Naive thymus-derived CD4-positive, alpha-beta T cell (primary cell): ENCODE data around the gene TM2D3. TPM values are rescaled to one million over a fixed set of nuclear protein-coding genes. Genes with fewer than 3 reads are reported as not detected.

Source experiments
- ATAC-seq: fragments of 150-1000 bp; cut with Tn5 transposase; 2 replicates; pipeline ENCODE4 v1.10.0; 2021; ENCODE audit warnings: mild to moderate bottlenecking, moderate library complexity
- CTCF ChIA-PET: fragments of 350-600 bp; sonication (Branson Sonifier 250); formaldehyde crosslinking; loops from one replicate; lab custom pipeline; 2021; ENCODE audit warnings: antibody characterized with exemption; lab: Charles Lee
- POLR2A ChIA-PET: fragments of 350-600 bp; sonication (Branson Sonifier 250); formaldehyde crosslinking; loops from one replicate; lab custom pipeline; 2021; ENCODE audit warnings: antibody characterized with exemption, inconsistent platforms; lab: Charles Lee
- DNase-seq, 9 donors: peaks; one replicate each; pipeline versions ENCODE4 v3.0.0 to v3.0.0-alpha.2; 2020 to 2022; ENCODE audit warnings: mixed read lengths in 1 of 9
- H3K27ac ChIP-seq: one replicate; pipeline ENCODE4 v1.7.0; 2013; ENCODE audit warnings: mild to moderate bottlenecking, low read depth, low read length, moderate library complexity
- H3K27me3 ChIP-seq, 2 donors: one replicate each; pipeline ENCODE4 v1.7.0; 2013; ENCODE audit warnings: low read length in 2 of 2, mild to moderate bottlenecking in 2 of 2, moderate library complexity in 2 of 2; ENCODE audit not compliant: control insufficient read depth in 2 of 2, insufficient read depth in 2 of 2
- H3K36me3 ChIP-seq, 3 experiments: 1 replicate in 2 of 3; 2 replicates in 1 of 3; pipeline ENCODE4 v1.7.0; 2013; ENCODE audit warnings: low read length in 3 of 3, mild to moderate bottlenecking in 3 of 3, moderate library complexity in 1 of 3; ENCODE audit not compliant: insufficient read depth in 3 of 3, control insufficient read depth in 2 of 3
- H3K4me1 ChIP-seq, 2 donors: one replicate each; pipeline ENCODE4 v1.7.0; 2013; ENCODE audit warnings: low read length in 2 of 2, mild to moderate bottlenecking in 2 of 2, moderate library complexity in 1 of 2; ENCODE audit not compliant: control insufficient read depth in 2 of 2, insufficient read depth in 2 of 2
- H3K4me3 ChIP-seq: 2 replicates; pipeline ENCODE4 v1.7.0; 2013; ENCODE audit warnings: mild to moderate bottlenecking, low read length
- H3K9me3 ChIP-seq, 3 experiments: 1 replicate in 2 of 3; 2 replicates in 1 of 3; pipeline ENCODE4 v1.7.0; 2013; ENCODE audit warnings: low read length in 3 of 3; ENCODE audit not compliant: control insufficient read depth in 2 of 3
- H3K27ac Mint-ChIP-seq, 9 donors: one replicate each; pipeline ENCODE4 v1.8.0; 2020 to 2022; ENCODE audit warnings: mixed read lengths in 9 of 9, mild to moderate bottlenecking in 8 of 9, moderate library complexity in 5 of 9, inconsistent platforms in 2 of 9
- H3K27me3 Mint-ChIP-seq, 5 donors: one replicate each; pipeline ENCODE4 v1.8.0; 2021 to 2022; ENCODE audit warnings: mixed read lengths in 5 of 5, mild to moderate bottlenecking in 1 of 5
- H3K36me3 Mint-ChIP-seq, 5 donors: one replicate each; pipeline ENCODE4 v1.8.0; 2020 to 2022; ENCODE audit warnings: mixed read lengths in 5 of 5, mild to moderate bottlenecking in 3 of 5, inconsistent platforms in 1 of 5
- H3K4me1 Mint-ChIP-seq, 7 donors: one replicate each; pipeline ENCODE4 v1.8.0; 2020 to 2022; ENCODE audit warnings: mixed read lengths in 7 of 7, mild to moderate bottlenecking in 3 of 7, inconsistent platforms in 1 of 7
- H3K4me3 Mint-ChIP-seq, 10 donors: one replicate each; pipeline ENCODE4 v1.8.0; 2020 to 2022; ENCODE audit warnings: mild to moderate bottlenecking in 10 of 10, mixed read lengths in 10 of 10, moderate library complexity in 6 of 10, inconsistent platforms in 2 of 10
- H3K9me3 Mint-ChIP-seq, 11 donors: one replicate each; pipeline ENCODE4 v1.8.0; 2020 to 2022; ENCODE audit warnings: mixed read lengths in 11 of 11, mild to moderate bottlenecking in 4 of 11, inconsistent platforms in 1 of 11, moderate library complexity in 1 of 11
- intact Hi-C, 2 donors: fragments of 100-400 bp; cut with micrococcal nuclease; formaldehyde crosslinking; loops; one replicate each; pipeline ENCODE4 v1.15.1; 2023
- polyA plus RNA-seq, 2 donors: library from polyadenylated mRNA; unstranded; fragments of 300-500 nt; fragmentation: Illumina TruSeq; gene quantifications; one replicate each; pipeline ENCODE4 v1.2.3, GENCODE V29; 2021
- total RNA-seq, 6 experiments: library from RNA in 5 of 6; stranded (reverse) in 5 of 6; gene quantifications; 1 replicate in 5 of 6; 2 replicates in 1 of 6; pipeline ENCODE4 v1.2.3 and lab custom pipeline; 2021 to 2026

The TM2D3 gene
- total and polyA plus RNA-seq, 7 experiments from 2014 or later = 42.8 to 105 (median 81.9) TPM

DNA sequence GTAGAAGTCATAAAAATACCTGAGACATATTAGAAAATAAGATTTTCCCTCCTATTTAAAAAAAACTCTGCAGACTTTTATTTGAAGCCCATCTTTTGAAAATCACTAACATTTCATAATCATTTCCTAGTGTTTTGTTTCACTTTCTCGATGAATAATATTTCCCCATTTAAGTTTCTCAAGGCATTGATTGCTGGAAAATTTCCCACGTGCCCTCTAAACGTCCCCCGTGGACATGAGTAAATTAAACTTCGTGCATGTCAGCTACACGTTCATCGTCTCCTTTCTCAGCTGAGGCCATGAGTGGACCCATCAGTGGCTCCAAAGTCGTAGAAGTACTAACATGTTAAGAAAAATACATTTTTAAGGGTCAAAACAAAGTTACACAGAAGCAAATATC lies 2.0 kb upstream of the TM2D3 start:
- Mint-ChIP-seq H3K36me3 (peaks cover 0 to 12% (median 4%) of the 10 kb centered on the region in 5 donors), H3K4me3 (peak overlapping the region; percentile 39 to 67 (median 48)), H3K4me1 (peaks cover 16 to 42% (median 28%) of the 10 kb centered on the region in 7 donors), H3K9me3 (no peaks in the 10 kb centered on the region), H3K27me3 (no peaks in the 10 kb centered on the region), H3K27ac (peak overlapping the region; percentile 40 to 96 (median 67))
- no peaks in the 10 kb centered on the region for H3K27me3 ChIP-seq
- peaks cover 19 to 24% of the 10 kb centered on the region in 2 donors for H3K4me1 ChIP-seq
- H3K27ac ChIP-seq = peak overlapping the region; percentile 21
- intact Hi-C loops = loop anchor here (5.0 kb wide), 2 partner anchors 1052 to 1312 kb away; partner anchors contain the start of genes ADAMTS17 (in 1 of the 2), ASB7 (in 1 of the 2) and LINS1 (in 1 of the 2)
- DNase-seq (no peak), ATAC-seq (no peak)
- ChIA-PET CTCF (interaction anchor here (1.6 kb wide), 1 partner anchor 358 kb away, joined by 3 read pairs; no protein-coding TSS in a partner anchor), POLR2A (interaction anchor here (0.6 to 1.2 kb wide), 2 partner anchors 28 to 356 kb away, joined by 3 read pairs; no protein-coding TSS in a partner anchor)
- no peaks in the 10 kb centered on the region for H3K9me3 ChIP-seq
- peaks cover 0 to 12% (median 10%) of the 10 kb centered on the region in 3 experiments for H3K36me3 ChIP-seq
- no peak overlapping the region for H3K4me3 ChIP-seq

GRCh38 chr15:101652786-101653430 lies 727 bp upstream of the TM2D3 start:
- H3K36me3 Mint-ChIP-seq = peaks cover 0 to 16% (median 6%) of the 10 kb centered on the region in 5 donors
- intact Hi-C loops = loop anchor here (1.0 to 5.0 kb wide), 12 partner anchors 12 to 1311 kb away; partner anchors contain the start of genes ASB7 (in 2 of the 2), LINS1 (in 2 of the 2), TARS3 (in 2 of the 2) and ADAMTS17 (in 1 of the 2)
- CTCF ChIA-PET = interaction anchor here (0.6 kb wide), 1 partner anchor 361 kb away, joined by 3 read pairs; no protein-coding TSS in a partner anchor
- POLR2A ChIA-PET = interaction anchor here (0.6 to 2.9 kb wide), 5 partner anchors 12 to 414 kb away, joined by 3 to 24 read pairs (median 4); partner anchors contain the start of gene SNRPA1
- DNase-seq (no peak), ATAC-seq (no peak)
- no peaks in the 10 kb centered on the region for H3K27me3 ChIP-seq
- peaks cover 16 to 53% (median 35%) of the 10 kb centered on the region in 7 donors for H3K4me1 Mint-ChIP-seq
- peaks cover 0 to 18% (median 12%) of the 10 kb centered on the region in 3 experiments for H3K36me3 ChIP-seq
- H3K27ac Mint-ChIP-seq = peak overlapping the region; percentile 87 to 97 (median 96)
- H3K9me3 ChIP-seq = no peaks in the 10 kb centered on the region
- peak overlapping the region; percentile 91 for H3K27ac ChIP-seq
- H3K4me3 Mint-ChIP-seq = peak overlapping the region; percentile 88 to 95 (median 94)
- no peaks in the 10 kb centered on the region for H3K27me3 Mint-ChIP-seq
- H3K9me3 Mint-ChIP-seq = no peaks in the 10 kb centered on the region
- peaks cover 19 to 26% of the 10 kb centered on the region in 2 donors for H3K4me1 ChIP-seq
- H3K4me3 ChIP-seq = peak overlapping the region; percentile 99

GRCh38 chr15:101651554-101652097 lies 555 bp downstream of the TM2D3 start:
- H3K9me3 ChIP-seq = no peaks in the 10 kb centered on the region
- Mint-ChIP-seq H3K9me3 (no peaks in the 10 kb centered on the region), H3K4me1 (peaks cover 16 to 53% (median 35%) of the 10 kb centered on the region in 7 donors), H3K27ac (peak overlapping the region; percentile 87 to 98 (median 96)), H3K4me3 (peak overlapping the region; percentile 88 to 95 (median 94)), H3K27me3 (no peaks in the 10 kb centered on the region), H3K36me3 (peaks cover 0 to 16% (median 6%) of the 10 kb centered on the region in 5 donors)
- H3K36me3 ChIP-seq = peaks cover 1 to 19% (median 16%) of the 10 kb centered on the region in 3 experiments
- H3K27me3 ChIP-seq = no peaks in the 10 kb centered on the region
- H3K27ac ChIP-seq = peak overlapping the region; percentile 91
- intact Hi-C loops = loop anchor here (1.0 to 5.0 kb wide), 12 partner anchors 10 to 1309 kb away; partner anchors contain the start of genes ASB7 (in 2 of the 2), LINS1 (in 2 of the 2), TARS3 (in 2 of the 2) and ADAMTS17 (in 1 of the 2)
- ChIA-PET CTCF (interaction anchor here (0.8 to 1.0 kb wide), 2 partner anchors 10 to 17 kb away, joined by 3 to 5 read pairs; no protein-coding TSS in a partner anchor), POLR2A (interaction anchor here (0.6 to 2.9 kb wide), 5 partner anchors 10 to 358 kb away, joined by 3 to 24 read pairs (median 3); partner anchors contain the start of gene SNRPA1)
- ATAC-seq (peak; percentile 52), DNase-seq (peak in 1 of 9 donors; percentile 16)
- H3K4me3 ChIP-seq = peak overlapping the region; percentile 99
- H3K4me1 ChIP-seq = peaks cover 19 to 26% of the 10 kb centered on the region in 2 donors

DNA sequence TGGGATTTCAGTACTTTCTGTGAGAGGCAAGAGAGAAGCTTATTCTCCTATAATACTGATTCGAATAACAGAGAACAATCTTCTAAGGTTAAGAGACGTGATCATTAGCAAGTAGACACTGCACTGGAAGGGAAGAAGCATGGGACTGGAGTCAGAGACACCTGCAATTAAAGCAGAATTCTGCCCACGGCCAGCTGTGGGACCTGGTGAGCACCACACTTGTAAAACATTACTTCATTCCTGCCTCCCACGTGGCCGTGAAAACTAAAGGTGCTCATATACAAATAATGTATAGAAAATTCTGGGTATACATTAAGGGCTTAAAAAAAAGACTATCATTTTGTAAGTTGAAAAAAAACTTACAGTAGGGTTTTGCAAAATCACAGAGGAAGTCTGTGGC lies 2.0 kb downstream of the TM2D3 start:
- no peaks in the 10 kb centered on the region for H3K27me3 ChIP-seq
- H3K27ac ChIP-seq = peak overlapping the region; percentile 91
- peaks cover 7 to 30% (median 23%) of the 10 kb centered on the region in 3 experiments for H3K36me3 ChIP-seq
- H3K36me3 Mint-ChIP-seq = peaks cover 0 to 21% (median 10%) of the 10 kb centered on the region in 5 donors
- DNase-seq (no peak), ATAC-seq (no peak)
- no peaks in the 10 kb centered on the region for H3K9me3 ChIP-seq
- CTCF ChIA-PET = interaction anchor here (0.6 to 1.3 kb wide), 2 partner anchors 9 to 181 kb away, joined by 3 to 7 read pairs; no protein-coding TSS in a partner anchor
- peaks cover 19 to 26% of the 10 kb centered on the region in 2 donors for H3K4me1 ChIP-seq
- POLR2A ChIA-PET = interaction anchor here (0.6 to 2.3 kb wide), 3 partner anchors 10 to 355 kb away, joined by 3 to 6 read pairs (median 3); partner anchors contain the start of gene SNRPA1
- peak overlapping the region in 9 of 10 donors; percentile 39 to 94 (median 67) for H3K4me3 Mint-ChIP-seq
- H3K4me1 Mint-ChIP-seq = peaks cover 16 to 58% (median 35%) of the 10 kb centered on the region in 7 donors
- H3K4me3 ChIP-seq = no peak overlapping the region
- H3K27ac Mint-ChIP-seq = peak overlapping the region in 8 of 9 donors; percentile 40 to 96 (median 90)
- no peaks in the 10 kb centered on the region for H3K27me3 Mint-ChIP-seq
- intact Hi-C loops = loop anchor here (5.0 kb wide), 2 partner anchors 1048 to 1308 kb away; partner anchors contain the start of genes ADAMTS17 (in 1 of the 2), ASB7 (in 1 of the 2) and LINS1 (in 1 of the 2)
- H3K9me3 Mint-ChIP-seq = no peaks in the 10 kb centered on the region

DNA sequence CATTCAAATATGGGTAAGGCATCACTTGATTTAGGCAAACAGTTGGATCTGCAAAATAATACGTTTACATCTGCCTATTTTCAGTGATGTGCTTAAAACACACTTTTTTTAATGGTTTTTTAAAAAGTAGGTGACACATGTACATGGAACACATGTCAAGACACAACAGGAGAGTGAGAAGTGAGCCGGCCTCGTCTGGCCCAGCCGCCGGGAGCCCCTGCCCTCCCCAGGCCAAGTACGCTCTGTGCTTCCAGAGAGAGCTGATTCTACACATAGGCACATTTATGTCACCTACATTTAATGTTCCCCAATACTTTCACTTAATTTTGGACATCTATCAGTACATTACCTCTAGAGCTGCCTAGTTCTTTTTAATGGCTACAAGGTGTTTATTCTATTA lies 3.8 kb downstream of the TM2D3 start:
- peaks cover 19 to 26% of the 10 kb centered on the region in 2 donors for H3K4me1 ChIP-seq
- ChIA-PET CTCF (no interaction called here), POLR2A (interaction anchor here (2.3 kb wide), 1 partner anchor 353 kb away, joined by 6 read pairs; the partner anchor contains the start of gene SNRPA1)
- H3K27me3 ChIP-seq = no peaks in the 10 kb centered on the region
- no peak for ATAC-seq
- intact Hi-C loops = no loop called here
- H3K9me3 ChIP-seq = no peaks in the 10 kb centered on the region
- H3K27ac ChIP-seq = no peak overlapping the region
- DNase-seq = no peak
- peaks cover 12 to 47% (median 29%) of the 10 kb centered on the region in 3 experiments for H3K36me3 ChIP-seq
- Mint-ChIP-seq H3K27ac (peak overlapping the region in 2 of 9 donors; percentile 12 to 62), H3K4me3 (no peak overlapping the region), H3K27me3 (no peaks in the 10 kb centered on the region), H3K36me3 (peaks cover 4 to 32% (median 17%) of the 10 kb centered on the region in 5 donors), H3K4me1 (peaks cover 16 to 57% (median 30%) of the 10 kb centered on the region in 7 donors), H3K9me3 (no peaks in the 10 kb centered on the region)
- no peak overlapping the region for H3K4me3 ChIP-seq

DNA sequence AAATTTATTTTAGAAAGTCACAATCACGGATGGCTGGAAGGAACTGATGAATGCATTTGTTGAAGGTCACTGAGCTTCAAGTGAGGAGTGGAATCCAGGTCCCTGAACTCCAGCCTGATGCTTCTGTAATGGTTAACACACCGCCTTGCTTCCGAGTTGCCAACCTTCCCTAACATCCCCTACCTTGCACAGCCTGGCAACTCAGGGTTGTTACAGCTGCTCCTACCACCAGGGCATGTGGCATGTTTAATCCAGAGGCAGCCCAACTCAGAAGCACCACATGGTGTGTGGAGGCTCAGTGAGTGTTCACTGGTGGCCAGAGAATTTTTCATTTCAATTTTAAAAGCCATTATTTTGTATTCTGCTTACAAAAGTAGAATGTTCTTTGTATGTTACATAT lies 4.9 kb downstream of the TM2D3 start:
- ATAC-seq = no peak

More for the DNA sequence above, 4.9 kb downstream of the TM2D3 start:
- CTCF ChIA-PET = no interaction called here
- Mint-ChIP-seq H3K4me3 (no peak overlapping the region), H3K9me3 (no peaks in the 10 kb centered on the region), H3K27ac (peak overlapping the region in 1 of 9 donors; percentile 47), H3K36me3 (peaks cover 4 to 37% (median 19%) of the 10 kb centered on the region in 5 donors), H3K27me3 (no peaks in the 10 kb centered on the region), H3K4me1 (peaks cover 22 to 66% (median 35%) of the 10 kb centered on the region in 7 donors)
- peaks cover 12 to 50% (median 29%) of the 10 kb centered on the region in 3 experiments for H3K36me3 ChIP-seq
- intact Hi-C loops = no loop called here
- peaks cover 19 to 24% of the 10 kb centered on the region in 2 donors for H3K4me1 ChIP-seq
- H3K27ac ChIP-seq = no peak overlapping the region
- H3K4me3 ChIP-seq = no peak overlapping the region
- no peaks in the 10 kb centered on the region for H3K9me3 ChIP-seq
- H3K27me3 ChIP-seq = no peaks in the 10 kb centered on the region
- DNase-seq = no peak
- POLR2A ChIA-PET = no interaction called here
